OCI-LY7 (cell line): ENCODE data around the gene SNRPD3.

Experiments used
- EZH2phosphoT487 ChIP-seq: fragments of 200-600 bp; sonication (generic); IDR thresholded peaks from 2 replicates; pipeline ENCODE4 v1.6.1; 2018; ENCODE audit warnings: low read depth, borderline replicate concordance, mild to moderate bottlenecking, mixed run types, antibody characterized with exemption, low read length, moderate library complexity, mixed read lengths
- TF ChIP-seq, protein P1 (sequence below): fragments of 200-600 bp; sonication (generic); conservative IDR thresholded peaks from 2 replicates; pipeline ENCODE4 v1.5.1; 2014; ENCODE audit warnings: mild to moderate bottlenecking, antibody characterized with exemption, low read length, moderate library complexity, mixed read lengths

DNA sequence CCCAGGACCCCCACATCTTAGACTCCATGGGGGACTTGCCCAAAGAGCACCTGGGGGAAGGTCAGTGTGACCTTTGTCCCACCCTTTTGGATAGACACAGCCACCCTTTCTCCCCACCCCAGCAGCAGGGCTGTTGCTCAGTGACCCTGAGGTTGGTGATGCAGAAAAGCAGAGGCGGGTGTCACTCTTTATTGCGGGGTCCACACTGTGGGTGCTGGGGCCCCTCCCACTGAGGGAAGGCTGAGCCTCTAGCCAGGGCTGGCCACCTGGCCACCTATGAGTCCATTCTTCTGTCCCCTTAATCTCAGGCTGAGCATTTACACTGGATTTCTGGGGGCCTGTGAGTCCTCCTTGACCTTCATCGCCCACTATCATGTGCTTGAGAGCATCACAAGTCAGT lies 29.7 kb downstream of the SNRPD3 start:
- TF ChIP-seq, protein P1, sequence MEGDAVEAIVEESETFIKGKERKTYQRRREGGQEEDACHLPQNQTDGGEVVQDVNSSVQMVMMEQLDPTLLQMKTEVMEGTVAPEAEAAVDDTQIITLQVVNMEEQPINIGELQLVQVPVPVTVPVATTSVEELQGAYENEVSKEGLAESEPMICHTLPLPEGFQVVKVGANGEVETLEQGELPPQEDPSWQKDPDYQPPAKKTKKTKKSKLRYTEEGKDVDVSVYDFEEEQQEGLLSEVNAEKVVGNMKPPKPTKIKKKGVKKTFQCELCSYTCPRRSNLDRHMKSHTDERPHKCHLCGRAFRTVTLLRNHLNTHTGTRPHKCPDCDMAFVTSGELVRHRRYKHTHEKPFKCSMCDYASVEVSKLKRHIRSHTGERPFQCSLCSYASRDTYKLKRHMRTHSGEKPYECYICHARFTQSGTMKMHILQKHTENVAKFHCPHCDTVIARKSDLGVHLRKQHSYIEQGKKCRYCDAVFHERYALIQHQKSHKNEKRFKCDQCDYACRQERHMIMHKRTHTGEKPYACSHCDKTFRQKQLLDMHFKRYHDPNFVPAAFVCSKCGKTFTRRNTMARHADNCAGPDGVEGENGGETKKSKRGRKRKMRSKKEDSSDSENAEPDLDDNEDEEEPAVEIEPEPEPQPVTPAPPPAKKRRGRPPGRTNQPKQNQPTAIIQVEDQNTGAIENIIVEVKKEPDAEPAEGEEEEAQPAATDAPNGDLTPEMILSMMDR: no peak
- TF ChIP-seq EZH2phosphoT487: no peak
